Lung (tissue), 12 donors: Measurements from ENCODE around the gene DENND1A. TPM values are rescaled to one million over a fixed set of nuclear protein-coding genes. Genes with fewer than 3 reads are reported as not detected.

ENCODE experiments used
- ATAC-seq: fragments of 200-7000 bp; cut with Tn5 transposase; one replicate; pipeline ENCODE4 v1.9.1; 2020; ENCODE audit warnings: moderate number of reproducible peaks; ENCODE audit not compliant: insufficient read depth, low FRiP score
- DNase-seq, 3 donors: peaks; one replicate each; pipeline ENCODE4 v3.0.0-alpha.2; 2013 to 2017
- H3K27ac ChIP-seq, 2 donors: one replicate each; pipeline ENCODE4 v1.5.1; 2013; ENCODE audit warnings: mild to moderate bottlenecking in 2 of 2, moderate library complexity in 2 of 2, control low read depth in 1 of 2, inconsistent platforms in 1 of 2, low read depth in 1 of 2, low read length in 1 of 2
- H3K27me3 ChIP-seq, 3 donors: one replicate each; pipeline ENCODE4 v1.5.1; 2013; ENCODE audit warnings: low read length in 2 of 3; ENCODE audit not compliant: control insufficient read depth in 3 of 3, insufficient read depth in 3 of 3
- H3K36me3 ChIP-seq, 4 donors: one replicate each; pipeline ENCODE4 v1.5.1; 2013; ENCODE audit warnings: low read length in 4 of 4, mild to moderate bottlenecking in 1 of 4, moderate library complexity in 1 of 4; ENCODE audit not compliant: control insufficient read depth in 4 of 4, insufficient read depth in 4 of 4
- H3K4me1 ChIP-seq, 5 donors: one replicate each; pipeline ENCODE4 v1.5.1; 2013; ENCODE audit warnings: low read length in 5 of 5, mild to moderate bottlenecking in 2 of 5, moderate library complexity in 1 of 5; ENCODE audit not compliant: control insufficient read depth in 5 of 5, insufficient read depth in 5 of 5
- H3K4me3 ChIP-seq: one replicate; pipeline ENCODE4 v1.5.1; 2013; ENCODE audit warnings: mild to moderate bottlenecking, control low read depth, moderate library complexity
- H3K9ac ChIP-seq, 2 donors: one replicate each; pipeline ENCODE4 v1.5.1; 2013; ENCODE audit warnings: low read length in 2 of 2, control low read depth in 1 of 2; ENCODE audit not compliant: insufficient read depth in 1 of 2
- H3K9me3 ChIP-seq, 4 donors: one replicate each; pipeline ENCODE4 v1.5.1; 2013; ENCODE audit warnings: low read length in 3 of 4, mild to moderate bottlenecking in 1 of 4, moderate library complexity in 1 of 4; ENCODE audit not compliant: control insufficient read depth in 4 of 4, insufficient read depth in 3 of 4
- CTCF ChIP-seq: IDR thresholded peaks from 2 replicates; pipeline ENCODE4 v1.5.1; 2012; ENCODE audit warnings: mild to moderate bottlenecking; ENCODE audit errors: control extremely low read depth, extremely low read depth
- WGBS, 2 donors: extraction: QIAGEN DNeasy Blood & Tissue Kit; methylation state at CpG; one replicate each; pipeline ENCODE4 v1.1.7; 2013; 5-methylcytosine and 5-hydroxymethylcytosine counted together
- polyA plus RNA-seq, 2 donors: library from polyadenylated mRNA; stranded (reverse); fragments of 200-250 nt; gene quantifications; one replicate each; pipeline ENCODE4 v1.2.1, GENCODE V29; 2013
- total RNA-seq, 2 donors: library from RNA; depleted of rRNA in 1 of 2; stranded (reverse); fragments of >200 nt in 1 of 2; gene quantifications; one replicate each; pipeline ENCODE4 v1.2.1, GENCODE V29; 2014 to 2021
- donor health status: control.
- donor health status: control.
- donor health status: Bipolar disorder and iron deficiency.
- donor health status: healthy.
- donor health status: DM: yes; HTN: yes; CAD: no.

Gene DENND1A
- total and polyA plus RNA-seq, 4 donors: 5.7 to 29.8 (median 14.5) TPM

GRCh38 chr9:123470121-123470782 is 459.7 kb downstream of the DENND1A start:
- Histone ChIP-seq H3K27ac (no peak overlapping the region), H3K4me3 (no peak overlapping the region), H3K9ac (no peak overlapping the region), H3K4me1 (no peaks in the 10 kb centered on the region), H3K9me3 (no peaks in the 10 kb centered on the region), H3K36me3 (no peaks in the 10 kb centered on the region), H3K27me3 (no peaks in the 10 kb centered on the region)
- 50 to 64% methylated on average over 15 of the region's 15 CpGs for WGBS, 2 donors
- no peak for DNase-seq
- no peak for ATAC-seq
- no peak for TF ChIP-seq CTCF

- WGBS, 2 donors: 90 to 93% methylated on average over 13 of the region's 13 CpGs
Observed at GRCh38 chr9:123469282-123469681, 460.6 kb downstream of the DENND1A start.

GRCh38 chr9:123468541-123468940 is 461.4 kb downstream of the DENND1A start:
- TF ChIP-seq CTCF: no peak
- DNase-seq (no peak), ATAC-seq (no peak)
- no peak overlapping the region for H3K27ac ChIP-seq
- H3K9ac ChIP-seq: no peak overlapping the region
- H3K9me3 ChIP-seq: no peaks in the 10 kb centered on the region
- no peaks in the 10 kb centered on the region for H3K4me1 ChIP-seq
- no peaks in the 10 kb centered on the region for H3K36me3 ChIP-seq
- H3K4me3 ChIP-seq: no peak overlapping the region
- 82 to 92% methylated on average over 5 of the region's 5 CpGs for WGBS, 2 donors
- no peaks in the 10 kb centered on the region for H3K27me3 ChIP-seq

More at GRCh38 chr9:123469282-123469681, 460.6 kb downstream of the DENND1A start:
- H3K9me3 ChIP-seq: no peaks in the 10 kb centered on the region
- H3K4me1 ChIP-seq: no peaks in the 10 kb centered on the region
- TF ChIP-seq CTCF: no peak
- no peak overlapping the region for H3K27ac ChIP-seq
- no peaks in the 10 kb centered on the region for H3K36me3 ChIP-seq
- no peak for DNase-seq
- no peaks in the 10 kb centered on the region for H3K27me3 ChIP-seq
- no peak for ATAC-seq
- no peak overlapping the region for H3K9ac ChIP-seq
- no peak overlapping the region for H3K4me3 ChIP-seq

- 70 to 88% methylated on average over 1 of the region's 1 CpG for WGBS, 2 donors
- H3K9me3 ChIP-seq: no peaks in the 10 kb centered on the region
- H3K27ac ChIP-seq: no peak overlapping the region
- peaks cover 0 to 2% (median 0%) of the 10 kb centered on the region in 4 donors for H3K36me3 ChIP-seq
- no peaks in the 10 kb centered on the region for H3K4me1 ChIP-seq
- no peak overlapping the region for H3K4me3 ChIP-seq
- no peaks in the 10 kb centered on the region for H3K27me3 ChIP-seq
- DNase-seq (no peak), ATAC-seq (no peak)
- no peak for TF ChIP-seq CTCF
- no peak overlapping the region for H3K9ac ChIP-seq
Observed at GRCh38 chr9:123465304-123465703, 464.6 kb downstream of the DENND1A start.
